Adrenal gland (tissue), 12 donors: Measurements from ENCODE around the gene PRDM1. TPM values are rescaled to one million over a fixed set of nuclear protein-coding genes. Genes with fewer than 3 reads are reported as not detected.
A peak's percentile ranks its signal among the peaks of the same experiment; 100 is the strongest.

ENCODE experiments used
- DNase-seq, 7 donors: peaks; one replicate each; pipeline ENCODE4 v3.0.0-alpha.2; 2019 to 2020
- H3K27ac ChIP-seq, 5 donors: fragments of 200-600 bp; sonication (generic) in 4 of 5; 1 replicate in 3 of 5; 2 replicates in 2 of 5; pipeline versions ENCODE4 v1.5.1 to v1.8.0; 2016 to 2020; ENCODE audit warnings: mild to moderate bottlenecking in 1 of 5
- H3K27me3 ChIP-seq: fragments of 200-600 bp; 2 replicates; pipeline ENCODE4 v1.8.0; 2021
- H3K36me3 ChIP-seq, 2 donors: fragments of 200-600 bp; replicated peaks in 1 of 2; 1 replicate in 1 of 2; 2 replicates in 1 of 2; pipeline versions ENCODE4 v1.5.1 to v1.8.0; 2018 to 2022
- H3K4me1 ChIP-seq, 2 donors: fragments of 200-600 bp; replicated peaks in 1 of 2; 1 replicate in 1 of 2; 2 replicates in 1 of 2; pipeline versions ENCODE4 v1.5.1 to v1.8.0; 2018 to 2021
- H3K4me3 ChIP-seq, 4 donors: fragments of 200-600 bp; sonication (generic) in 3 of 4; one replicate each; pipeline ENCODE4 v1.5.1; 2016 to 2018
- H3K9me3 ChIP-seq, 3 donors: fragments of 200-600 bp; sonication (generic) in 1 of 3; replicated peaks in 1 of 3; 1 replicate in 2 of 3; 2 replicates in 1 of 3; pipeline versions ENCODE4 v1.5.1 to v1.8.0; 2016 to 2021
- CTCF ChIP-seq, 6 experiments: fragments of 450-650 bp in 4 of 6; fragments of 200-600 bp in 2 of 6; sonication (generic) in 1 of 6; IDR thresholded peaks; 1 replicate in 5 of 6; 2 replicates in 1 of 6; pipeline versions ENCODE4 v1.5.1 to v1.8.0; 2016 to 2021; ENCODE audit warnings: antibody characterized with exemption in 6 of 6, mild to moderate bottlenecking in 2 of 6, moderate library complexity in 1 of 6
- POLR2A ChIP-seq, 2 donors: fragments of 450-650 bp; IDR thresholded peaks; one replicate each; pipeline ENCODE4 v1.6.1; 2017; ENCODE audit warnings: antibody characterized with exemption in 2 of 2, mild to moderate bottlenecking in 2 of 2, moderate library complexity in 1 of 2
- WGBS, 4 donors: extraction: QIAGEN DNeasy Blood & Tissue Kit in 2 of 4; methylation state at CpG; one replicate each; pipeline versions ENCODE4 v1.1.5 to v1.1.7; 2013 to 2017; 5-methylcytosine and 5-hydroxymethylcytosine counted together
- intact Hi-C, 2 donors: fragments of 100-400 bp; cut with DNase I; formaldehyde crosslinking; loops; one replicate each; pipeline versions ENCODE4 v1.14.1 to v1.15.0; 2022 to 2023
- polyA plus RNA-seq, 3 donors: library from polyadenylated mRNA; stranded (reverse); fragments of 200-250 nt in 2 of 3; fragments of 350-450 nt in 1 of 3; fragmentation: Illumina TruSeq in 1 of 3; extraction: RNeasy Lipid Tissue Mini Kit (QIAGEN cat#74804) in 1 of 3; gene quantifications; one replicate each; pipeline ENCODE4 v1.2.3, GENCODE V29; 2013 to 2014
- total RNA-seq, 9 donors: library from RNA; depleted of rRNA in 4 of 9; stranded (reverse); fragments of >200 nt in 4 of 9; fragments of 120-200 nt in 1 of 9; fragmentation: NEBNext Ultra II Directional in 1 of 9; extraction: Animal tissue kit (Norgen Biotek cat#: 25700) in 1 of 9; gene quantifications; one replicate each; pipeline versions ENCODE4 v1.1.0 to v1.2.4, GENCODE V29; 2013 to 2023
- donor health status: healthy with polysubstance abuse.
- donor health status: Bipolar disorder and iron deficiency.
- donor health status: DM: yes; HTN: yes; CAD: no.
- donor health status: DM: no; HTN: no; CAD: no.
- donor health status: DM: no; HTN: no; CAD: no.
- donor health status: DM: yes; HTN: yes; CAD: no.

Gene PRDM1
- total and polyA plus RNA-seq, 12 donors, result 0.40 to 7.5 (median 3.7) TPM

- peaks cover 34% of the 10 kb centered on the region for H3K27me3 ChIP-seq
- DNase-seq, result no peak
- intact Hi-C loops, result no loop called here
- H3K9me3 ChIP-seq, result no peaks in the 10 kb centered on the region
- 88 to 96% (median 90%) methylated on average over 2 of the region's 2 CpGs for WGBS, 4 donors
- no peaks in the 10 kb centered on the region for H3K4me1 ChIP-seq
- no peak overlapping the region for H3K27ac ChIP-seq
- H3K36me3 ChIP-seq, result no peaks in the 10 kb centered on the region
- H3K4me3 ChIP-seq, result no peak overlapping the region
- TF ChIP-seq CTCF (IDR thresholded peaks at IDR 0.05) (no peak), POLR2A (IDR thresholded peaks at IDR 0.05) (no peak)
Observed at GRCh38 chr6:106094964-106095335, 8.8 kb downstream of the PRDM1 start.

- Histone ChIP-seq H3K9me3 (no peaks in the 10 kb centered on the region), H3K36me3 (no peaks in the 10 kb centered on the region), H3K27ac (peak overlapping the region in 2 of 5 donors; percentile 15 to 30), H3K27me3 (peaks cover 17% of the 10 kb centered on the region), H3K4me3 (peak overlapping the region in 2 of 4 donors; percentile 17 to 45), H3K4me1 (no peaks in the 10 kb centered on the region)
- intact Hi-C loops, result no loop called here
- no peak for DNase-seq
- TF ChIP-seq CTCF (IDR thresholded peaks at IDR 0.05) (no peak), POLR2A (IDR thresholded peaks at IDR 0.05) (no peak)
- WGBS, 4 donors, result 25 to 31% (median 28%) methylated on average over 19 of the region's 19 CpGs
Observed at GRCh38 chr6:106097411-106098231, 11.5 kb downstream of the PRDM1 start.

GRCh38 chr6:106098383-106099234, 12.5 kb downstream of the PRDM1 start:
- H3K27me3 ChIP-seq, result peaks cover 15% of the 10 kb centered on the region
- WGBS, 4 donors, result 39 to 44% (median 43%) methylated on average over 19 of the region's 19 CpGs
- intact Hi-C loops, result no loop called here
- no peaks in the 10 kb centered on the region for H3K9me3 ChIP-seq
- H3K4me1 ChIP-seq, result no peaks in the 10 kb centered on the region
- no peaks in the 10 kb centered on the region for H3K36me3 ChIP-seq
- peak overlapping the region in 2 of 4 donors; percentile 11 to 45 for H3K4me3 ChIP-seq
- DNase-seq, result peak in 2 of 7 donors; percentile 19 to 64
- no peak for TF ChIP-seq CTCF (IDR thresholded peaks at IDR 0.05)
- no peak for TF ChIP-seq POLR2A (IDR thresholded peaks at IDR 0.05)
- peak overlapping the region in 2 of 5 donors; percentile 15 to 30 for H3K27ac ChIP-seq

- H3K27ac ChIP-seq, result peak overlapping the region in 1 of 5 donors; percentile 30
- peaks cover 15% of the 10 kb centered on the region for H3K27me3 ChIP-seq
- WGBS, 4 donors, result 43 to 73% (median 53%) methylated on average over 7 of the region's 7 CpGs
- no peaks in the 10 kb centered on the region for H3K4me1 ChIP-seq
- no peak for DNase-seq
- no peak for TF ChIP-seq POLR2A (IDR thresholded peaks at IDR 0.05)
- TF ChIP-seq CTCF (IDR thresholded peaks at IDR 0.05), result no peak
- intact Hi-C loops, result no loop called here
- no peaks in the 10 kb centered on the region for H3K36me3 ChIP-seq
- no peaks in the 10 kb centered on the region for H3K9me3 ChIP-seq
- H3K4me3 ChIP-seq, result peak overlapping the region in 1 of 4 donors; percentile 45
Observed at GRCh38 chr6:106099235-106099537, 13.1 kb downstream of the PRDM1 start.
